GM18873 (cell line): Measurements from ENCODE around the gene GLIS1.

Experiments used
- ATAC-seq: cut with Tn5 transposase; IDR thresholded peaks from one replicate; pipeline ENCODE4 v1.9.1; 2021; ENCODE audit warnings: mild to moderate bottlenecking, moderate library complexity, moderate number of reproducible peaks; ENCODE audit not compliant: unreplicated experiment, low FRiP score

Gene GLIS1

DNA sequence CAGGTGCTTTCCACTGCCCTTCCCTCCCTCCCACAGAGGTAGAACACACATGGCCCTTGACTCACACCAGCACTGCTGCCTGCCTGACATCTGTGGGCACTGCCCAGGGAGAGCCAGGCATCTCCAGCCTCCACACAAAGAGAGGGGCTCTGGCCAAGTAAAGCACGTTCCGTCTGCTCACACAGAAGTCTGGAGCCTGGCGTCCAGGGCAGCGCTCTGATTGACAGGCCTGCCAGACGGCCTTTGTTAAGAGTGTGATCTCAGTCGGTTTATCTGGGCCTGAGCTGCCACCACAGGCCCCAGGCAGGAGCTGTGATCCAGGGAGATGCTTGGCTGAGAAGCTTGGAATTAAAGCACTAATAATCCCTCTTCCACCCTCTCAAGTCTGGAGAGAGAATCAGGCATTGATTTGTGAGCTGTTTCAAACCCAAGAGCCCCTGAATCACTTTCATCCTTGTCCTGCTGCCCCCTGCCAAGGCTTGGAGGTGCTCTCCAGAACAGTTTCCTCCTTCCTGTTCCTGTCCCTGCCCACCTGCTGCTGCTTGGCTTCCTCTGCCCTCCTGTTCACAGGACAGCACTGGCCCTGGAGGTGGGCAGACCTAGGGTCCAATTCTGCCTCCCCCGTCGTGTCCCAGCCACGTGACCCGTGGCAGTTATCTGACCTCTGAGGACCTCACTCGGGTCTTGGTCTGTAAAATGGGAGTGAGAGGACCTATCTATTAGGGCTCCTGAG lies 276.0 kb downstream of the GLIS1 start:
- no peak for ATAC-seq

DNA sequence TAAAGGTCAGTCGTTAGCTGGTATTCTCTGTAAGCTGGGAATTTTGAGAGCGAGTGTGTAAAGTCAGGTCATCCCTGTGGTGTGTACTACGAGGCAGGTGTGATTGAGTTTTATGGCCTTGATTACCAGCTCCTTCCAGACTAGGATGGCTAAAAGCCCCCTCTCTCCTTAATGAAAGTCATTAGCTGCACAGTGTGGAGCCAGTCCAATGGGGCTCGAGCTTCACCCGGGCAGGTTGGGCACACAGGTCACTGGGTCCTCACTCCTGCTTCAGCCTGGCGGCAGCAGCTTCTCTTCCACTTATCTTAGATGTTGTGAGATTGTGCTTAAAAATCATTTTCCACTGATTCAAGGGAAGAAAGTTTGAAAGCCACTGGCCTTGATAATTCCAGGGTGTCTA lies 276.8 kb downstream of the GLIS1 start:
- ATAC-seq, result no peak

DNA sequence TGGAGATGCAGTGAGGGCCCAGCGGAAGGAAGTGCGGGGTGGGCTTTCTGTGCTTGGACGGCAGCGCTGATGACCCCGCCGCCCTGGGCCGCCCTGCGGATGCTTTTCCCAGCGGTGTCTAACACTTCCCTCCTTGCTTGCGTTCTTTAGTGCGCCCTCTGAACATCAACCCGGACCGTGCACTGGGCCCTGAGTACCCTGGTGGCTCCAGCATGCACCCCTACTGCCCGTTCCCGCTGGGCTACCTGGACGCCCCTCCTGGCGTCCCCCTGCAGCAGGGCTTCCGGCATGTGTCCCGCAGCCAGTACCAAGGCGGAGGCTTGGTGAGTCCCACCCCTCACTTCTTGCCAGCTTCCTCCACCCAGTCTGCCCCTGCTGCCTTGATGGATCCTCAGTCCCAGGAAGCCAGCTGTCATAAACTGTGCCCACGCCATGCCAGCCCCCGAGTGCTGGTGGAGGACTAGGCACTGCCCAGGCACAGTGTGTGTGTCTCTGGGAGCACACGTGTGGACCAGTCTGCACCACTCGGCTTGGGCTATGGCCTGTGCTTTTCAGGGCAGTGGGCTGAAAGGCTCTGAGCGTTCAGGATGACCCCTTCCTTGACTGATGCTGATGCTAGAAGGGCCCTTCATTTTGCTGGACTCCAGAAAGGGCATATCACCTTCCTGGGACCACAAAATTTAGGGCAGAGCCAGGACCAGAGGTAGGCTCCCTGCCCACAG lies 277.5 kb downstream of the GLIS1 start:
- ATAC-seq, result no peak

DNA sequence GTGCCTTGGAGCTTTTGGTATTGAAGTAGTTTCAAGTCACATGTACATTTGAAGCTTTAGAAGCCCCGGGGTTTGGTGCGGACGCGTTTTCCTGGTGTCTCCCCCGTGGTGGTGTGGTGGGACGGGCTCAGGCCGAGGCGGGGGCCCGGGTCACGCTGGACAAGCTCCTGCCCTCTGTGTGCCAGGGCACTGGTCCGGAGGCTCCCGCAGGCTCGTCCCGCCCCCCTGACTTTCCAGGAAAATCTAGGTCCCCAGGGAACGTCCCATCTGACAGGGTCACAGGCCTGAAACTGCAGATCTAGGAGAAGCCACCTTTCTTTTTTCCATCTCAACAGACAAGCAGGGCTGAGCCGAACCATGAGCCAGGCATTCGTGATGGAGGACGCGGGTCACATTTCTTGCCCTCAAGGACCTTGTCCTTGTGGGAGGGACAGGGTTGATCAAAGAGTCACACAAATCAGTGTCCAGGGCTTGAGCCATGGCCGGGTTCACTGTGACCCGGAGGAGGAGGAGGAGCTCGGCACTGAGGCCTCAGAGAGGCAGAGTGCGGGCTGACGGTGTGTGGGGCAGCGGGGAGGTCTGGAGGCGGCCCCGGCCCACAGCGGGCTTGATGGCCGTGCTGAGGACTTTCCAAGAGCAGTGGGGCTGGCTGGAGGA lies 278.2 kb downstream of the GLIS1 start:
- no peak for ATAC-seq

DNA sequence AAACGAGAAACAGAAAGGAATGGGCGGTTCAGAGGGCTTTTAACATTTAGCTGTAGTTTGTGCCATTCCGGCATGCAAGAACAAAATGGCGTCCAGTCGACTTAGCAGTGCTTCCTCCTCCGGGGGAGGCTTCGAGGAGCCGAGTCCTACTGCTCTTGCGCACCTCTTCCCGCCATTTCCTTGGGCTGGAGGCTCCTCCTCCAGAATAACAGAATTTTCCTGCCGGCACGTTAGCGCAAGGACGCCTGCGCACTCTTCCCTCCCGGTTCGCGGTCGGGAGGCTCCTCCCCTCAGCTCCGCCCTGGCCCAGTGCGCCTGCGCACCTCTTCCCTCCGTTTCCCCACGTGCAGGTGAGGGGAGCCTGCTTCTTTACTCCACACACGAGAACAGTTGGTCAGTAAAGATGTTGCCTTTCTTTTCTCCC lies 278.7 kb downstream of the GLIS1 start:
- ATAC-seq, result no peak

DNA sequence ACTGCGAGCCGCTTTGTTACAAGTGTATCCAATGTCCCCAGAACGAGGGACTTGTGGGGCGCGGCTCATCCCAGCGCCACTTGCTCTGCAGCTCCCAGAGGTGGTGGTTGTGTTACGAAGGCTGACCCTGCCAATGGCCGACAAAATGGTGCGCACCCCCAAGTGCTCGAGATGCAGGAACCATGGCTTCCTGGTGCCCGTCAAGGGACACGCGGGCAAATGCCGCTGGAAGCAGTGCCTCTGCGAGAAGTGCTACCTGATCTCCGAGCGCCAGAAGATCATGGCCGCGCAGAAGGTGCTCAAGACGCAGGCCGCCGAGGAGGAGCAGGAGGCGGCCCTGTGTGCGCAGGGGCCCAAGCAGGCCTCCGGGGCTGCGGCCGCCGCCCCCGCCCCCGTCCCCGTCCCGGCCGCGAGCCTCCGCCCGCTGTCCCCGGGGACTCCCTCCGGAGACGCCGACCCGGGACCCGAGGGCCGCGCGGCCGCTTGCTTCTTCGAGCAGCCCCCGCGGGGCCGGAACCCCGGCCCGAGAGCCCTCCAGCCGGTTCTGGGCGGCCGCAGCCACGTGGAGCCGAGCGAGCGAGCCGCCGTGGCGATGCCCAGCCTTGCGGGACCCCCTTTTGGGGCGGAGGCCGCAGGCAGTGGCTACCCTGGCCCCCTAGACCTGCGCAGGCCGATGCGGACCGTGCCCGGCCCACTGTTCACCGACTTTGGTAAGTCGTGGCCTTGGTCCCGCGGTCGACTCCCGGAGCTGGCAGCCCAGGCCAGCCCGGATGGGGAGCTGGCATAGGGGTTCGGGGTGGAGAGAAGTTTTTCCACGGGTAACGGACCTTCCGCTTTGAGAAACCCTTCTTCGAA lies 279.4 kb downstream of the GLIS1 start, which contains the start of gene DMRTB1:
Gene DMRTB1, plus strand, starts transcription at position 79 of the 855 bp plus-strand sequence. Its CDS starts 55 bp downstream, at position 134.
- ATAC-seq, result no peak

DNA sequence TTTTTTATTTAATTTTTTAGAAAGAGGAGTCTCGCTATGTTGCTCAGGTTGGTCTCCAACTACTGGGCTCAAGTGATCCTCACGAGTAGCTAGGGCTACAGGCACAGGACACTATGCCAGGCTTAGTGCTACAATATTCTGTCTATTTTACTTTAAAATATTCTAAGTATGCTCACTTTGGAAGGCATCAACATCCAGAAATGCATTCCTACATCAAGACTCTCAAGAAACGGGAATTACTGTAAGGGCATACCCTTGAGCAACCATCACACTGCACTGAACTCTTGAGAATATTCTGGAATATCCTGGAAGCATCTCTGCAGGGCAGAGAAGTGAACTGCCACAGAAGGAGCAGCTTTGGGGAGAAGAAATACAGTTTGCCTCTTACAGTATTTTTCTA lies 280.3 kb downstream of the GLIS1 start:
- no peak for ATAC-seq
